ENCODE data around the gene OLFM1. TPM values are rescaled to one million over a fixed set of nuclear protein-coding genes. Genes with fewer than 3 reads are reported as not detected.

Gene OLFM1
- total RNA-seq, 1 donor from 2014 or later: not detected

DNA sequence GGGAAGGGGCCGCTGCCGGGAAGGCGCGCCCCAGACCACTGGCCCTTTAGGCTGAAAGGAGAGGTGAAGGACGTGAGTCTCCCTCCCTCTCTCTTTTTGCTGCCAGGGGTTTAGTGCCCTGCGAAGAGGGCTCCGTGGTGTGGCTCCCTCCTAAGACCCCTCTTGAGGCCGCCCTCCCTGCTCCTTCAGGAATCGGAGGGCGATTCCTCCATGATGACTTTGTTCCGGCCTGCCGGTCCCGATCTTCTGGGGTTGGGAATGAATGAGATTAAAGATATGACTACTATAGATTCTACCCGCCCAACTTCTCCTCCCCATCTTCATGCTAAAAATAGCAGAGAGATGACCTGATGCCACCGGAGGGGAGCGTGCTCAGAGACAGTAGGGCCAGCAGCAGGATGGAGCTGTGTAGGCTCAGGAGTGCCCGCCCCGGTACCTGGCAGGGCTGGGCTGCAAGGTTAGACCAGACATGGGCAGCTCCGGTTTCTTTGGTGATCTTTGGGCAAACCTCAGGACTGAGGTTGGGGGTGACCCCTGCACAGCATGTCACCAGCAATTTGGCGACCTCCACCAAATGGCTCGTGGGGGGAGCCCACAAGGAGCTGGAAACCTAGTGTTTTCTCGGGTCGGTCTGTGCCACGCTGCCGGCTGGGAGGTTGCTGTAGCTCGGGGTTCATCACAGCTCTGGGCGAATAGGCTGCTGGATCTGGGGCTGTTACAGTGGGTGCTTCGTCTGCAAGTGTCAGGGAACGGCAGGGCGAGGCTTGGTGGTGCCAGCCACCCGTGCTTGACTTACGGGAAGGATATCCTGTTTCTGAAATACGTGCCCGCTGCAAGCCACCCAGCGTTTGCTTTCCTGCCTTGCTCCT, 1.7 kb downstream of the OLFM1 start:
- no peak for DNase-seq (ENCODE audit: low read depth)

- DNase-seq (ENCODE audit: low read depth): no peak
These were observed 2.6 kb downstream of the OLFM1 start for GRCh38 chr9:135090081-135090480.

GRCh38 chr9:135090547-135090946, 3.1 kb downstream of the OLFM1 start:
- no peak for DNase-seq (ENCODE audit: low read depth)

GRCh38 chr9:135091545-135091944, 4.1 kb downstream of the OLFM1 start:
- DNase-seq (ENCODE audit: low read depth): no peak

- no peak for DNase-seq (ENCODE audit: low read depth)
These were observed 5.6 kb downstream of the OLFM1 start for GRCh38 chr9:135093111-135093510.

- DNase-seq (ENCODE audit: low read depth): no peak
These were observed 6.6 kb downstream of the OLFM1 start for GRCh38 chr9:135093911-135094584.

- no peak for DNase-seq (ENCODE audit: low read depth)
These were observed 8.3 kb downstream of the OLFM1 start for GRCh38 chr9:135095470-135096407.

GRCh38 chr9:135096408-135096895, 9.0 kb downstream of the OLFM1 start:
- no peak for DNase-seq (ENCODE audit: low read depth)

DNA sequence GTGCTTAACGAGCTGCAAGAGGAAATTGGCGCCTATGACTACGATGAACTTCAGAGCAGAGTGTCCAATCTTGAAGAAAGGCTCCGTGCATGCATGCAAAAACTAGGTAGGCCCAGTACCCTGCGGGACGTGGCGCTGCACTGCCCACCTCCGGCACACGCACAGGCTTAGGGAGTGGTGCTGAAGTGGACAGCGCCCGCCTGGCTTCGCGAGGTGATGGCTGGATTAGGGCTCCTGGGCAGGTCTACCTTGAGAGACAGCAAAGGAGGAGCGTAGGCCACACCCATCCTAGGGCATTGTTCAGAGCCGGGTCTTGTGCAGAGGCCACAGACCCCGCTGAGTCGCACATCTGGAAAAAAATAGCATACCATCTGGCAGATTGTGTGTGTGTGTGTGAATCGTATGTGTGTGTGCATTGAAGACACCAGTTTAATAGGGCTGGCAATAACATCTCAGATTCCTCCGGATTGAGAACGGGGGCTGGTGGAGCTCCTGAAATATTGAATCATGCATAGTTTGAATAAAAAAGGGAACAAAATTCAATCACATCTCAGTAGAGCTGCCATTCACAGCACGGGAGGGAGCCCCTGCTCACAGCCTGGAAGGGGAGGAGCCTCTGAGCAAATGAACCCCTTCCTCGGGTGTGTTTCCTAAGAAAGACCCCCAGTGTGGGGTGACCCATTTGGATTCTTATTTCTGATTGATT, 11.1 kb downstream of the OLFM1 start:
- DNase-seq (ENCODE audit: low read depth): peak; percentile 18

GRCh38 chr9:135099574-135099973, 12.1 kb downstream of the OLFM1 start:
- DNase-seq (ENCODE audit: low read depth): no peak

DNA sequence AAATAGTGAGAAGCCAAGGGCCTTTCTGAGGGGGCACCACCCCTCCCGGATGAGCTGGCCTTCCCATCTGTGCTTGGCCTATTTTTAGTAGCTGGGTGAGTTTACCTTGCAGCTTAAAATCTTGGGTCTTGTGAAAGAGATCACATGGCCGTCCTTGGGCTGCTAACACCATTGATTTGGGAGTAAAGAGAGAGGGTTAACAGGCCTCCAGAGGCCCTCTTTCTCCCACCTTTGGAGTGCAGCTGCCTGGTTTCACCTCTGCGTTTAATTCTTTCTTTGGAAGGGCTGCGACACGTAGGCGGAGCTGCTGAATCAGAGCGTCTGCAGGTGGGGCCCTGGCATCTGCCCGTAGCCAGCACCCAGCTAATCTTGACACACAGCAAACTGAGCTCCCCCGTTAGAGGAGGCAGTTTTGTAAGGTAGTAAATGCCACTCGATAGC, 12.8 kb downstream of the OLFM1 start:
- DNase-seq (ENCODE audit: low read depth): no peak

- no peak for DNase-seq (ENCODE audit: low read depth)
These were observed 13.4 kb downstream of the OLFM1 start for GRCh38 chr9:135100725-135101410.

- no peak for DNase-seq (ENCODE audit: low read depth)
These were observed 14.0 kb downstream of the OLFM1 start for GRCh38 chr9:135101486-135101885.

DNA sequence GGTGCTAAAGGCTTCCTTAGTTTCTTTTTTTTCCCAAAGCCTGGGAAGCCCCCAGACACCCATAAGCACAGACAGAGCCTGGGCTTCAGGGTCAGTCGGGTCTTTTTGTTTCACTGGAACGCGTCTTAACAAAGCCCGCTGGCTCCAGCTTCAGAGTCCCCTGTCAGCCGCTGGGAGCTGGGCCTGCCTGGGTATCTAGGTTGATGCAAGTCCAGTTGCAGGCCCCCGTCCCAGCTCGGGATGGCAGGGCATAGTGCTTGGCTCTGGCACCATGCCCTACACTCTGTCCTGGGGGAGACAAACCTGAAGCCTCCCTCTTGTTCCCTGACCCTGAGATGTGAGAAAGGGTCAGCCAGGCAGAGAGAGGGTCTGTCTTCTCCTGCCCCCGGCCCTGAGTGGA, 14.5 kb downstream of the OLFM1 start:
- DNase-seq (ENCODE audit: low read depth): no peak

DNA sequence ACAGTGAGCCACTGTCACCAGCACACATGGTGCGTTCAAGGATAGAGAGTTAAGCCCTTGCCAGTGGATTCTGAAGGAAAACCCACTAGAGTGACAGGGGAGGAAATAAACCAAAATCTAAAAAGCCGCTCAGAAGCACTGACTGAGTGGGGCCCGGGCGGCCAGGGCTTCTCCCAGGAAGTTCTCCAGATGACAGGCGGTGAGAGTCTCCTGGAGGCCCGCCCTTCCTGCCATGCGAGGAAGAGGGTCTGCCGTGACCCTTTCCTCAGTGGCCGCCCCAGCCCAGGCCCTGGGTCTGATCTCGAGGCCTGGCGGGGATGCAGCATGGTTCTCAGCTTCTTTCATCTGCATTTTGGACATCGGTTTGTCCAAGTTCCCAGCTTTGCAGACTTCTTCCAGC, 14.9 kb downstream of the OLFM1 start:
- no peak for DNase-seq (ENCODE audit: low read depth)

- peak; percentile 26 for DNase-seq (ENCODE audit: low read depth)
These were observed 15.6 kb downstream of the OLFM1 start for GRCh38 chr9:135103001-135103446.

DNA sequence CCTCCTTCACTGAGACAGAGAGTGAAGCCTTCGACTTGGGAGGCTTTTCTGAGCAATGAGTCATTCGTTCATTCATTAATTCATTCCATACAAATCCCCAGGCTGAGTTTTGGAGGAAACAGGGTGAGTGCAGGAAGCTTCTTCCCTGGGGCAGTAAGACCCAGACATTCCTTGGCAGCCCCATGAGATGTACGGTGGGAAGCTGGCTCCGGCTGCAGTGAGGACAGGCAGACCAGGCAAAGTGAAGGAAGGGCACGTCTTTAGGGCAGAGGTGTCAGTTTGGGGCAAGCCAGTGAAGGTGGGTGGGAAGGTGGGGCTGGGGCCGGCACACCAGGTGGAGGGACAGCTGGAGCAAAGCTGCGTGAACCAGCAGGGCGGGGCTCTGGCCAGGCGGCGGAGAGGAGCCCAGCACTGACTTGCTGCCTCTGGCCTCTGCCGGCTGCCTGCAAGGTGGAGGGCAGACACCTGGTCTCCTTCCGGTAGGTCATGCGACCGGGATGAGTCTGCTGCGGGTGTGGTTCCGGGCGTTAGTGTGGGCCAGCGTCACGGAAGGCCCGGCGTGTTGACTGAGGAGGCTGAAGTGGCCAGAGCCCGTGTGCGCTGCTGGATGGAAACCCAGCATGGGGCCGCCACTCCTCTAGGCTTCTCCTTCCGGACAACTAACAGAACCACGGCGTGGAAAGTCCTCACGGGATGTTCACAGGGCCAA, 16.6 kb downstream of the OLFM1 start:
- no peak for DNase-seq (ENCODE audit: low read depth)

DNA sequence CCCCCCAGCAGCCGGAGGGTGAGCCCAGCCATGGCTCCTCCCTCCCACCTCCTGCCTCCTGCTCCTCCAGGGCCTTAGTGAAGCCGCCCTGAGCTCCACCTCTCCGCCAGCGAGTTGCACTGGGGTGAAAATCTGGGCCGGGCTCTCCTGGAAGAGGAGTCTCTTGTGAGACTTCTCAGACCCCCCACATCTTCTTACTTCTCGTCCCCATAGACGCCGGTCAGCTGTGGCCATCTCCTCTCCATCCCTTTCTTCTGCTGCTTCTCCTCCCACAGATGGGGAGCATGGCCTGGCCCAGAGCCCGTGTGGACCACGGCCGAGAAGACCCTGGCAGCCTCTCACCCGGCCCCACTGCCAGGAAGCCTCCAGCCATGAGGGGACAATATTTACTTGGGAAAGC, 17.3 kb downstream of the OLFM1 start:
- no peak for DNase-seq (ENCODE audit: low read depth)

- no peak for DNase-seq (ENCODE audit: low read depth)
These were observed 17.8 kb downstream of the OLFM1 start for GRCh38 chr9:135105211-135105745.

All from myocyte (in vitro differentiated cells).